Trophoblast cell (in vitro differentiated cells and primary cell): ENCODE measurements around the gene MYEF2.
A peak's percentile ranks its signal among the peaks of the same experiment; 100 is the strongest.

Experiments used
- DNase-seq, 2 donors: peaks; one replicate each; pipeline ENCODE4 v3.0.0-alpha.2; 2016
- H2AFZ ChIP-seq: 2 replicates; pipeline ENCODE4 v1.6.1; 2013; ENCODE audit warnings: low read length, moderate library complexity, mild to moderate bottlenecking; ENCODE audit not compliant: insufficient read depth, poor library complexity
- H2AK5ac ChIP-seq: 2 replicates; pipeline ENCODE4 v1.6.1; 2013; ENCODE audit warnings: mild to moderate bottlenecking, low read length
- H2BK120ac ChIP-seq: 2 replicates; pipeline ENCODE4 v1.6.1; 2013; ENCODE audit warnings: low read length, mild to moderate bottlenecking, moderate library complexity; ENCODE audit not compliant: insufficient read depth, poor library complexity
- H2BK12ac ChIP-seq: 2 replicates; pipeline ENCODE4 v1.6.1; 2013; ENCODE audit warnings: mild to moderate bottlenecking, low read length, moderate library complexity
- H2BK5ac ChIP-seq: 2 replicates; pipeline ENCODE4 v1.6.1; 2013; ENCODE audit warnings: low read length, low read depth, moderate library complexity, mild to moderate bottlenecking; ENCODE audit not compliant: poor library complexity
- H3K14ac ChIP-seq: 2 replicates; pipeline ENCODE4 v1.6.1; 2013; ENCODE audit warnings: mild to moderate bottlenecking, low read length
- H3K18ac ChIP-seq: 2 replicates; pipeline ENCODE4 v1.6.1; 2013; ENCODE audit warnings: mild to moderate bottlenecking, low read length
- H3K23ac ChIP-seq: 2 replicates; pipeline ENCODE4 v1.6.1; 2013; ENCODE audit warnings: low read length
- H3K27ac ChIP-seq: 2 replicates; pipeline ENCODE4 v1.5.1; 2013; ENCODE audit warnings: low read depth, mild to moderate bottlenecking, inconsistent platforms, low read length, moderate library complexity
- H3K27me3 ChIP-seq: 2 replicates; pipeline ENCODE4 v1.6.1; 2013; ENCODE audit warnings: inconsistent platforms, mild to moderate bottlenecking, low read length, moderate library complexity; ENCODE audit not compliant: insufficient read depth
- H3K36me3 ChIP-seq, 2 experiments: 1 replicate in 1 of 2; 2 replicates in 1 of 2; pipeline ENCODE4 v1.6.1; 2013; ENCODE audit warnings: low read length in 2 of 2, mild to moderate bottlenecking in 2 of 2, moderate library complexity in 1 of 2; ENCODE audit not compliant: insufficient read depth in 2 of 2, control insufficient read depth in 1 of 2
- H3K4ac ChIP-seq: 2 replicates; pipeline ENCODE4 v1.6.1; 2013; ENCODE audit warnings: low read depth, mild to moderate bottlenecking, low read length, moderate library complexity
- H3K4me1 ChIP-seq, 2 experiments: 1 replicate in 1 of 2; 2 replicates in 1 of 2; pipeline ENCODE4 v1.6.1; 2013; ENCODE audit warnings: low read length in 2 of 2, mild to moderate bottlenecking in 2 of 2, moderate library complexity in 1 of 2; ENCODE audit not compliant: insufficient read depth in 2 of 2, control insufficient read depth in 1 of 2
- H3K4me2 ChIP-seq: 2 replicates; pipeline ENCODE4 v1.6.1; 2013; ENCODE audit warnings: inconsistent platforms, mild to moderate bottlenecking, low read length, moderate library complexity
- H3K4me3 ChIP-seq: 2 replicates; pipeline ENCODE4 v1.5.1; 2013; ENCODE audit warnings: mild to moderate bottlenecking, low read depth, low read length, inconsistent platforms
- H3K79me1 ChIP-seq: one replicate; pipeline ENCODE4 v1.6.1; 2013; ENCODE audit warnings: low read length
- H3K79me2 ChIP-seq: 2 replicates; pipeline ENCODE4 v1.6.1; 2013; ENCODE audit warnings: low read length, mild to moderate bottlenecking; ENCODE audit not compliant: control insufficient read depth, insufficient read depth, poor library complexity
- H3K9ac ChIP-seq: 2 replicates; pipeline ENCODE4 v1.6.1; 2013; ENCODE audit warnings: mild to moderate bottlenecking, low read length
- H3K9me3 ChIP-seq: 2 replicates; pipeline ENCODE4 v1.6.1; 2013; ENCODE audit warnings: low read depth, mild to moderate bottlenecking, control low read depth, inconsistent platforms, low read length; ENCODE audit not compliant: insufficient read depth
- H4K12ac ChIP-seq: 2 replicates; pipeline ENCODE4 v1.6.1; 2013; ENCODE audit warnings: low read depth, mild to moderate bottlenecking, low read length, moderate library complexity
- H4K8ac ChIP-seq: 2 replicates; pipeline ENCODE4 v1.6.1; 2013; ENCODE audit warnings: low read depth, mild to moderate bottlenecking, low read length, moderate library complexity
- H4K91ac ChIP-seq: one replicate; pipeline ENCODE4 v1.6.1; 2013; ENCODE audit warnings: low read depth, mild to moderate bottlenecking, low read length, moderate library complexity
- WGBS: extraction: QIAGEN DNeasy Blood & Tissue Kit; methylation state at CpG from one replicate; pipeline ENCODE4 v1.1.7; 2013; ENCODE audit warnings: missing lambda C conversion rate; ENCODE audit not compliant: insufficient read length, insufficient coverage; ENCODE audit errors: extremely low coverage; 5-methylcytosine and 5-hydroxymethylcytosine counted together

Gene MYEF2

DNA sequence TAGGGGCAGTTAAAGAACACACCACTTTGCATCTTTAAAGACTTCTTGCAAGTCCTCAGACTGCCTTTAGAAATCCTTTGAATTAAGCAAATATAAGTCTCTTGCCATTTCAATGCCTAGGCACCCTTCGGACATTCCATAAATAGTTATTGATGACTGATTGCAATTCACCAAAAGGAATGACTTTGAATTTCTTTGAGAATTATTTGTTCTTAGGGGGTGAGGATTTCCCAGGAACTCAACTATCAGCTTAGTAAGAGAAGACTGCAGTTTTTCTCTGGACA, 495 bp upstream of the MYEF2 start:
- H2AK5ac ChIP-seq: no peak overlapping the region
- H2BK12ac ChIP-seq: no peak overlapping the region
- no peaks in the 10 kb centered on the region for H3K9me3 ChIP-seq
- H3K4me3 ChIP-seq: no peak overlapping the region
- WGBS: no CpG with 5 or more reads among the region's 1 CpG
- H4K8ac ChIP-seq: no peak overlapping the region
- H3K4me1 ChIP-seq: no peaks in the 10 kb centered on the region
- H3K79me2 ChIP-seq: peaks cover 2% of the 10 kb centered on the region
- no peak overlapping the region for H2AFZ ChIP-seq
- peak overlapping the region; percentile 73 for H3K4me2 ChIP-seq
- no peak overlapping the region for H3K9ac ChIP-seq
- no peak for DNase-seq
- H3K27ac ChIP-seq: no peak overlapping the region
- H3K18ac ChIP-seq: no peak overlapping the region
- H2BK5ac ChIP-seq: no peak overlapping the region
- no peak overlapping the region for H3K14ac ChIP-seq
- no peaks in the 10 kb centered on the region for H3K79me1 ChIP-seq
- H2BK120ac ChIP-seq: no peak overlapping the region
- no peak overlapping the region for H4K12ac ChIP-seq
- no peaks in the 10 kb centered on the region for H3K27me3 ChIP-seq
- H4K91ac ChIP-seq: no peak overlapping the region
- no peak overlapping the region for H3K23ac ChIP-seq
- no peaks in the 10 kb centered on the region for H3K36me3 ChIP-seq
- H3K4ac ChIP-seq: no peak overlapping the region

DNA sequence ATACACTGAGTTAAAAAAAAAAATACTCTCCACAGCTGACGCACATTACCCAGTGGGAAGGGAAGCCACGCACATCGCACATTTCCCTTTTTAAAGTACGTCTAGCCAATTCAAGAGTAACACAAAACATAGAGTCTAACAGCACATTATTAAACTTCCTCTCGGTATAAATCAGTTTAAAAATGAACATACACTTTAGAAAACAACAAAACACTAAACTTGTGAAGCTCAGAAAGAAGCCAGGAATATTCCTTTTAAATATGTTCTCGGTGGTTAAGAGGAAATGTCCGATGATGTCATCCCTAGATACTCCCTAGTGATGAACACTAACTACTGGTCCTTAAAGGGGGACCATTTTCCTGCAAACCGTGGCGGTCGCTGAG, 721 bp downstream of the MYEF2 start:
- peaks cover 2% of the 10 kb centered on the region for H3K79me2 ChIP-seq
- no peak overlapping the region for H3K4ac ChIP-seq
- H3K4me1 ChIP-seq: no peaks in the 10 kb centered on the region
- no peak overlapping the region for H2AK5ac ChIP-seq
- H3K27me3 ChIP-seq: no peaks in the 10 kb centered on the region
- H2BK5ac ChIP-seq: no peak overlapping the region
- no peak overlapping the region for H4K8ac ChIP-seq
- H3K23ac ChIP-seq: no peak overlapping the region
- H3K27ac ChIP-seq: no peak overlapping the region
- no peak overlapping the region for H3K18ac ChIP-seq
- H3K9me3 ChIP-seq: no peaks in the 10 kb centered on the region
- DNase-seq: no peak
- H2BK12ac ChIP-seq: no peak overlapping the region
- WGBS: no CpG with 5 or more reads among the region's 10 CpGs
- peak overlapping the region; percentile 73 for H3K4me2 ChIP-seq
- no peak overlapping the region for H2BK120ac ChIP-seq
- peak overlapping the region; percentile 90 for H2AFZ ChIP-seq
- no peak overlapping the region for H3K14ac ChIP-seq
- no peak overlapping the region for H3K9ac ChIP-seq
- H4K91ac ChIP-seq: no peak overlapping the region
- H3K36me3 ChIP-seq: no peaks in the 10 kb centered on the region
- H4K12ac ChIP-seq: no peak overlapping the region
- peak overlapping the region; percentile 92 for H3K4me3 ChIP-seq
- no peaks in the 10 kb centered on the region for H3K79me1 ChIP-seq

DNA sequence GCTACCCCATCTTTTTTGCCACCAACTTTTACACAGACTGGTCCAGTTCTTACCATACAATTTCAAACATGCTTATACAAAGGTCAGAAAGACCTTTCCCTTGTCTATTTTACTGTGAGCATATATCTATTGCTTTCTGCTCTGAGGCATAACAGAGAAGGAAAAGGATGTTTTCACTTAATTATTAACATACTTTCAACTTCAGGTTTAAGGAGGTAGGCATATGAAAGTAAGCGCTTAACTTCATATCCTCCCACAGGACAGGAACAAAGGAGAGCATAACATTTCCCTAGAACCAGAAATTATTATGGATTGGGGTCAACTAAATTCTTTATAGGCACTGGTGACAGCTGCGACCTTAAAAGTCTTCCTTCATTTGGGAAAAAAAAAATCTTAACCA, 1.1 kb downstream of the MYEF2 start:
- Histone ChIP-seq H3K36me3 (no peaks in the 10 kb centered on the region), H2AFZ (no peak overlapping the region), H3K9me3 (no peaks in the 10 kb centered on the region), H3K18ac (no peak overlapping the region), H4K91ac (no peak overlapping the region), H3K4me2 (no peak overlapping the region), H3K79me1 (no peaks in the 10 kb centered on the region), H3K27me3 (no peaks in the 10 kb centered on the region), H2BK12ac (no peak overlapping the region), H3K27ac (no peak overlapping the region), H2BK120ac (no peak overlapping the region), H3K4me3 (no peak overlapping the region), H3K9ac (no peak overlapping the region), H3K14ac (no peak overlapping the region), H3K4me1 (no peaks in the 10 kb centered on the region), H4K8ac (no peak overlapping the region), H2BK5ac (no peak overlapping the region), H3K23ac (no peak overlapping the region), H3K4ac (no peak overlapping the region), H3K79me2 (peaks cover 2% of the 10 kb centered on the region), H2AK5ac (no peak overlapping the region), H4K12ac (no peak overlapping the region)
- DNase-seq: no peak
- no CpG with 5 or more reads among the region's 2 CpGs for WGBS

DNA sequence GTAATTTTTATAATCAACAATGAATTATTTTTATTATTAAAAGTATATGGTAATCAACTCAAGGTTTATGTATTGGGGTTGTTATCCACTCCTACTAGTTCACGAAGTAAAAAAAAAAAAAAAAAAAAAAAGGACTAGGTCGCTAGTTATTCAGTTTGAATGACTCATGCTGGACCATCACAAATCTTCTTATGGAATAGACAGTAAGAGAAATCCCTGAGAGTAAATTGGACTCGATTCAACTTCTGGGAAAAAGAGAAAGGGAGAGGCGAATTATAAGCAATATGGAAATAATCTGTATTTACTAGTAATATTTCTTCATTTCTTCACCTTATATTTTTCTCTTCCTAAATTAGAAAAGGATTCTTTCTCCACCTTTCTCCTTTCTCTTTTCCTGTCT, 2.0 kb downstream of the MYEF2 start:
- H2AK5ac ChIP-seq: no peak overlapping the region
- no peak overlapping the region for H2BK120ac ChIP-seq
- no peaks in the 10 kb centered on the region for H3K9me3 ChIP-seq
- no peak overlapping the region for H3K4ac ChIP-seq
- H3K27ac ChIP-seq: no peak overlapping the region
- no peak overlapping the region for H2BK5ac ChIP-seq
- no peak overlapping the region for H3K23ac ChIP-seq
- peaks cover 2% of the 10 kb centered on the region for H3K79me2 ChIP-seq
- H3K4me2 ChIP-seq: no peak overlapping the region
- no peak overlapping the region for H3K18ac ChIP-seq
- no CpG with 5 or more reads among the region's 4 CpGs for WGBS
- no peak for DNase-seq
- H3K36me3 ChIP-seq: no peaks in the 10 kb centered on the region
- no peaks in the 10 kb centered on the region for H3K79me1 ChIP-seq
- no peaks in the 10 kb centered on the region for H3K4me1 ChIP-seq
- no peak overlapping the region for H2BK12ac ChIP-seq
- no peak overlapping the region for H3K4me3 ChIP-seq
- H4K12ac ChIP-seq: no peak overlapping the region
- no peak overlapping the region for H3K14ac ChIP-seq
- no peak overlapping the region for H4K8ac ChIP-seq
- H3K27me3 ChIP-seq: no peaks in the 10 kb centered on the region
- H4K91ac ChIP-seq: no peak overlapping the region
- H2AFZ ChIP-seq: no peak overlapping the region
- no peak overlapping the region for H3K9ac ChIP-seq

DNA sequence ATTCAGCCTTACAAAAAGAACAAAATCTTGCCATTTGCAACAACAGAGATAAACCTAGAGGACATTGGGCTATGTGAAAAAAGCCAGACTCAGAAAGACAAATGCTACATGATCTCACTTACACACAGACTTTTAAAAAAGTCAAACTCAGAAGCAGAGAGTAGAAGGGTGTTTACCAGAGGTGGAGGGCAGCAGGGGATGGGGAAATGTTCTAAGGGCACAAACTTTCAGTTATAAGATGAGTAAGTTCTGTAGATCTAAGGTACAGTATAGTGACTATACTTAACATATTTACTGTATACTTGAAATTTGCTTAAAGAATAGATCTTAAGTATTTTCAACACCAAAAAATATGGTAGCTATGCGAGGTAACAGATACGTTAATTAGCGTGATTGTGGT, 3.0 kb downstream of the MYEF2 start:
- no peak overlapping the region for H4K91ac ChIP-seq
- H2AFZ ChIP-seq: no peak overlapping the region
- no peak overlapping the region for H3K4me3 ChIP-seq
- H3K4me2 ChIP-seq: no peak overlapping the region
- H3K4ac ChIP-seq: no peak overlapping the region
- no peaks in the 10 kb centered on the region for H3K4me1 ChIP-seq
- peaks cover 2% of the 10 kb centered on the region for H3K79me2 ChIP-seq
- no peak overlapping the region for H3K23ac ChIP-seq
- no peak overlapping the region for H3K27ac ChIP-seq
- no peak overlapping the region for H4K12ac ChIP-seq
- H3K14ac ChIP-seq: no peak overlapping the region
- no peak overlapping the region for H3K9ac ChIP-seq
- no peak overlapping the region for H2BK12ac ChIP-seq
- WGBS: no CpG with 5 or more reads among the region's 3 CpGs
- no peak for DNase-seq
- no peak overlapping the region for H2AK5ac ChIP-seq
- no peak overlapping the region for H2BK120ac ChIP-seq
- no peak overlapping the region for H3K18ac ChIP-seq
- no peaks in the 10 kb centered on the region for H3K79me1 ChIP-seq
- no peaks in the 10 kb centered on the region for H3K9me3 ChIP-seq
- no peak overlapping the region for H2BK5ac ChIP-seq
- no peak overlapping the region for H4K8ac ChIP-seq
- no peaks in the 10 kb centered on the region for H3K36me3 ChIP-seq
- no peaks in the 10 kb centered on the region for H3K27me3 ChIP-seq
